ENCODE results near the gene AFAP1. TPM values are rescaled to one million over a fixed set of nuclear protein-coding genes. Genes with fewer than 3 reads are reported as not detected.

AFAP1 gene
- total RNA-seq, 1 experiment from 2014 or later: 94.7 TPM

GRCh38 chr4:7872264-7872771, 67.3 kb downstream of the AFAP1 start:
- Histone ChIP-seq H3K4me3 (ENCODE audit: low read depth in 2 of 2, low read length in 2 of 2) (no peak overlapping the region), H3K27me3 (ENCODE audit: control insufficient read depth, insufficient read depth, low read length) (no peaks in the 10 kb centered on the region), H3K27ac (ENCODE audit: low read length) (peak overlapping the region; percentile 77), H3K36me3 (ENCODE audit: control insufficient read depth, insufficient read depth, low read length) (peaks cover 12% of the 10 kb centered on the region; the same call in 1 of the 2 replicates), H3K4me1 (ENCODE audit: control insufficient read depth, insufficient read depth, low read length) (peaks cover 87% of the 10 kb centered on the region), H3K9me3 (ENCODE audit: control insufficient read depth, insufficient read depth, low read depth, low read length) (no peaks in the 10 kb centered on the region)
- intact Hi-C loops (cut with micrococcal nuclease; ENCODE audit: unreplicated experiment): loop anchor here (10.0 kb wide), 1 partner anchor 62 kb away; the partner anchor contains the start of gene AFAP1
- no peak for DNase-seq (ENCODE audit: low read depth, low spot score)
- no TSS peak for BruUV-seq (replicated peaks)
- ATAC-seq: no peak
- POLR2A ChIA-PET: no interaction called here
- CTCF ChIA-PET: no interaction called here
- TF ChIP-seq SIN3A (IDR thresholded peaks at IDR 0.05; ENCODE audit: borderline replicate concordance, insufficient read depth, low read depth, low read length): no peak
- TF ChIP-seq CTCF (IDR thresholded peaks at IDR 0.05): no peak
- no peak for TF ChIP-seq REST (IDR thresholded peaks at IDR 0.05; ENCODE audit: insufficient read depth in 1 of 2, low read depth in 2 of 2, low read length in 1 of 2)
- TF ChIP-seq TCF7L2 (IDR thresholded peaks at IDR 0.05; ENCODE audit: low read depth, low read length): no peak
- no peak for TF ChIP-seq POLR2AphosphoS5 (IDR thresholded peaks at IDR 0.05; ENCODE audit: low read depth, low read length)
- in situ Hi-C loops (cut with HindIII; ENCODE audit: low pct_unique_long_range_greater_than_20kb, low sequenced_read_pairs): no loop called here

GRCh38 chr4:7871356-7871755, 68.3 kb downstream of the AFAP1 start:
- ATAC-seq (no peak; the same call in 1 of the 2 replicates), DNase-seq (ENCODE audit: low read depth, low spot score) (no peak)
- Histone ChIP-seq H3K27ac (ENCODE audit: low read length) (peak overlapping the region; percentile 77), H3K9me3 (ENCODE audit: control insufficient read depth, insufficient read depth, low read depth, low read length) (no peaks in the 10 kb centered on the region), H3K36me3 (ENCODE audit: control insufficient read depth, insufficient read depth, low read length) (peaks cover 15% of the 10 kb centered on the region; the same call in 1 of the 2 replicates), H3K4me1 (ENCODE audit: control insufficient read depth, insufficient read depth, low read length) (peaks cover 79% of the 10 kb centered on the region), H3K4me3 (ENCODE audit: low read depth in 2 of 2, low read length in 2 of 2) (peak overlapping the region in 1 of 2 experiments; percentile 1; a peak in 1 of 4 replicates), H3K27me3 (ENCODE audit: control insufficient read depth, insufficient read depth, low read length) (no peaks in the 10 kb centered on the region)
- BruUV-seq (replicated peaks): no TSS peak
- ChIA-PET CTCF (interaction anchor here (0.7 kb wide), 1 partner anchor 45 kb away, joined by 3 read pairs; no protein-coding TSS in a partner anchor), POLR2A (no interaction called here)
- no peak for TF ChIP-seq CTCF (IDR thresholded peaks at IDR 0.05)
- intact Hi-C loops (cut with micrococcal nuclease; ENCODE audit: unreplicated experiment): loop anchor here (10.0 kb wide), 1 partner anchor 63 kb away; the partner anchor contains the start of gene AFAP1
- in situ Hi-C loops (cut with HindIII; ENCODE audit: low pct_unique_long_range_greater_than_20kb, low sequenced_read_pairs): no loop called here
